Activated B cell treated with CpG ODN at 0.5 μM for 24 hours (primary cell): ENCODE data around the gene MEN1. TPM values are rescaled to one million over a fixed set of nuclear protein-coding genes. Genes with fewer than 3 reads are reported as not detected.
A peak's percentile ranks its signal among the peaks of the same experiment; 100 is the strongest.

Source experiments
- ATAC-seq: fragments of 200-7000 bp; cut with Tn5 transposase; one replicate; pipeline ENCODE4 v1.10.0; 2021; ENCODE audit warnings: low read depth, mild to moderate bottlenecking, moderate library complexity
- CTCF ChIA-PET: fragments of 350-600 bp; sonication (Branson Sonifier 250); formaldehyde crosslinking; loops from one replicate; lab custom pipeline; 2021; ENCODE audit warnings: antibody characterized with exemption; lab: Charles Lee
- POLR2A ChIA-PET: fragments of 350-600 bp; sonication (Branson Sonifier 250); formaldehyde crosslinking; loops from one replicate; lab custom pipeline; 2021; ENCODE audit warnings: antibody characterized with exemption; lab: Charles Lee
- DNase-seq: peaks from one replicate; pipeline ENCODE4 v3.0.0; 2022
- H3K27ac Mint-ChIP-seq: one replicate; pipeline ENCODE4 v1.8.0; 2020; ENCODE audit warnings: mixed read lengths
- H3K27me3 Mint-ChIP-seq: one replicate; pipeline ENCODE4 v1.8.0; 2021; ENCODE audit warnings: mixed read lengths
- H3K36me3 Mint-ChIP-seq: one replicate; pipeline ENCODE4 v1.8.0; 2021; ENCODE audit warnings: low read depth, mixed read lengths
- H3K4me1 Mint-ChIP-seq: one replicate; pipeline ENCODE4 v1.8.0; 2021; ENCODE audit warnings: mixed read lengths
- H3K4me3 Mint-ChIP-seq: one replicate; pipeline ENCODE4 v1.8.0; 2020; ENCODE audit warnings: mild to moderate bottlenecking, mixed read lengths
- H3K9me3 Mint-ChIP-seq: one replicate; pipeline ENCODE4 v1.8.0; 2020; ENCODE audit warnings: mixed read lengths
- intact Hi-C: fragments of 100-400 bp; cut with micrococcal nuclease; formaldehyde crosslinking; loops from one replicate; pipeline ENCODE4 v1.15.1; 2024
- total RNA-seq: library from RNA; stranded (reverse); gene quantifications from 2 replicates; pipeline ENCODE4 v1.2.3, GENCODE V29; 2022
- TF ChIP-seq, protein P1 (sequence below): fragments of 200-600 bp; IDR thresholded peaks from one replicate; pipeline ENCODE4 v1.8.0; 2022; ENCODE audit warnings: antibody characterized with exemption, mild to moderate bottlenecking

The MEN1 gene
- total RNA-seq, 1 donor from 2014 or later: 44.6 TPM

DNA sequence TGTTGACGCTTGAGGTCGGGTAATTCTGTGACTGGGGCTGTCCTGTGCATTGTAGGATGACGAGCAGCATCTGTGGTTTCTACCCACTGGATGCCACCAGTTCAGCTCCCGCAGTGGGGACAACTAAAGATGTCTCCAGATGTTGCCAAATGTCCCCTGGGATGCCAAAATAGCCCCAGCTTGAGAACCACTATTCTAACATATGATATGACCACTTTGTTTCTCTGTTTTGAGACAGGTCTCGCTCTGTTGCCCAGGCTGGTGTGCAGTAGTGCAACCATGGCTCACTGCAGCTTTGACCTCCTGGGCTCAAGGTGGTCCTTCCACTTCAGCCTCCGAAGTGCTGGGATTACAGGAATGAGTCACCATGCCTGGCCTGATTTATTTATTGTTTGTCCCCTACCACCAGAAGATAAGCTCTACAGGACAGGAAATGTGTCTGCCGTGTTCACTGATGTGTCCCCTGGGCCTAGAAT is 4.4 kb upstream of the MEN1 start:
- H3K27ac Mint-ChIP-seq: peak overlapping the region; percentile 69
- peaks cover 28% of the 10 kb centered on the region for H3K4me1 Mint-ChIP-seq
- H3K27me3 Mint-ChIP-seq: no peaks in the 10 kb centered on the region
- DNase-seq: no peak
- peak; percentile 43 for ATAC-seq
- H3K4me3 Mint-ChIP-seq: peak overlapping the region; percentile 24
- intact Hi-C loops: no loop called here
- POLR2A ChIA-PET: interaction anchor here (0.5 to 1.1 kb wide), 7 partner anchors 12 to 688 kb away, joined by 3 to 9 read pairs (median 4); partner anchors contain the start of genes MAP4K2 and SF1
- CTCF ChIA-PET: interaction anchor here (0.7 to 0.8 kb wide), 2 partner anchors 28 to 30 kb away, joined by 3 to 4 read pairs; partner anchors contain the start of gene CDC42BPG
- TF ChIP-seq, protein P1, sequence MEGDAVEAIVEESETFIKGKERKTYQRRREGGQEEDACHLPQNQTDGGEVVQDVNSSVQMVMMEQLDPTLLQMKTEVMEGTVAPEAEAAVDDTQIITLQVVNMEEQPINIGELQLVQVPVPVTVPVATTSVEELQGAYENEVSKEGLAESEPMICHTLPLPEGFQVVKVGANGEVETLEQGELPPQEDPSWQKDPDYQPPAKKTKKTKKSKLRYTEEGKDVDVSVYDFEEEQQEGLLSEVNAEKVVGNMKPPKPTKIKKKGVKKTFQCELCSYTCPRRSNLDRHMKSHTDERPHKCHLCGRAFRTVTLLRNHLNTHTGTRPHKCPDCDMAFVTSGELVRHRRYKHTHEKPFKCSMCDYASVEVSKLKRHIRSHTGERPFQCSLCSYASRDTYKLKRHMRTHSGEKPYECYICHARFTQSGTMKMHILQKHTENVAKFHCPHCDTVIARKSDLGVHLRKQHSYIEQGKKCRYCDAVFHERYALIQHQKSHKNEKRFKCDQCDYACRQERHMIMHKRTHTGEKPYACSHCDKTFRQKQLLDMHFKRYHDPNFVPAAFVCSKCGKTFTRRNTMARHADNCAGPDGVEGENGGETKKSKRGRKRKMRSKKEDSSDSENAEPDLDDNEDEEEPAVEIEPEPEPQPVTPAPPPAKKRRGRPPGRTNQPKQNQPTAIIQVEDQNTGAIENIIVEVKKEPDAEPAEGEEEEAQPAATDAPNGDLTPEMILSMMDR: no peak
- no peaks in the 10 kb centered on the region for H3K9me3 Mint-ChIP-seq
- H3K36me3 Mint-ChIP-seq: peaks cover 3% of the 10 kb centered on the region

- H3K27me3 Mint-ChIP-seq: no peaks in the 10 kb centered on the region
- ATAC-seq (no peak), DNase-seq (no peak)
- intact Hi-C loops: no loop called here
- H3K4me3 Mint-ChIP-seq: no peak overlapping the region
- H3K9me3 Mint-ChIP-seq: no peaks in the 10 kb centered on the region
- ChIA-PET CTCF (no interaction called here), POLR2A (interaction anchor here (0.6 to 0.9 kb wide), 5 partner anchors 32 to 395 kb away, joined by 3 to 5 read pairs (median 3); no protein-coding TSS in a partner anchor)
- H3K4me1 Mint-ChIP-seq: peaks cover 34% of the 10 kb centered on the region
- peaks cover 3% of the 10 kb centered on the region for H3K36me3 Mint-ChIP-seq
- H3K27ac Mint-ChIP-seq: no peak overlapping the region
- TF ChIP-seq, protein P1: no peak
These were observed 3.5 kb upstream of the MEN1 start for GRCh38 chr11:64813826-64814225.

DNA sequence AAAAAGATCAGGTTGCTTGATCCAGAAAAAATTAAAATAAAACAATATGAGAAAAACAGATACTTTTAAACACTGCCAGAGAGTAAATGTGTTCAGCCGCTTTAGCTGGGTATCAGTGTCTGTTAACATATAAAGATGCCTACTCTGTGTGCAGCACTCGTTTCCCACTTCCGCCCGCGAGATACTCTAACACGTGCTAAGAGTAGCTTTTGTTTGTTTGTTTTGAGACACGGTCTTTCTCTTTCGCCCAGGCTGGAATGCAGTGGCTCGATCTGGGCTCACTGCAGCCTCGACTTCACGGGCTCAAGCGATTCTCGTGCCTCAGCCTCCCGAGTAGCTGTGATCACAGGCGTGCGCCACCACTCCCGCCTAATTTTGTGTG is 531 bp upstream of the MEN1 start:
- CTCF ChIA-PET: interaction anchor here (1.0 to 1.8 kb wide), 3 partner anchors 23 to 204 kb away, joined by 3 to 5 read pairs (median 5); partner anchors contain the start of gene ARL2
- Mint-ChIP-seq H3K4me3 (peak overlapping the region; percentile 96), H3K9me3 (no peaks in the 10 kb centered on the region), H3K27me3 (no peaks in the 10 kb centered on the region), H3K27ac (peak overlapping the region; percentile 85), H3K36me3 (peaks cover 21% of the 10 kb centered on the region), H3K4me1 (peaks cover 38% of the 10 kb centered on the region)
- peak; percentile 28 for ATAC-seq
- POLR2A ChIA-PET: interaction anchor here (0.7 to 3.1 kb wide), 12 partner anchors 10 to 611 kb away, joined by 3 to 34 read pairs (median 5); partner anchors contain the start of genes POLA2, RASGRP2 and SF1
- TF ChIP-seq, protein P1: no peak
- DNase-seq: no peak
- intact Hi-C loops: loop anchor here (1.0 to 2.0 kb wide), 6 partner anchors 9 to 113 kb away; partner anchors contain the start of genes CDC42BPG, EHD1, PPP2R5B and RASGRP2

GRCh38 chr11:64809781-64810241 is 540 bp downstream of the MEN1 start:
- peak; percentile 15 for ATAC-seq
- ChIA-PET POLR2A (interaction anchor here (0.6 to 3.1 kb wide), 10 partner anchors 9 to 1311 kb away, joined by 3 to 34 read pairs (median 6); partner anchors contain the start of genes BATF2 and SF1), CTCF (interaction anchor here (1.8 kb wide), 2 partner anchors 38 to 84 kb away, joined by 3 to 5 read pairs; no protein-coding TSS in a partner anchor)
- H3K9me3 Mint-ChIP-seq: no peaks in the 10 kb centered on the region
- H3K36me3 Mint-ChIP-seq: peaks cover 28% of the 10 kb centered on the region
- peak overlapping the region; percentile 96 for H3K4me3 Mint-ChIP-seq
- TF ChIP-seq, protein P1: no peak
- peak overlapping the region; percentile 85 for H3K27ac Mint-ChIP-seq
- peak; percentile 22 for DNase-seq
- intact Hi-C loops: loop anchor here (1.0 to 2.0 kb wide), 6 partner anchors 8 to 114 kb away; partner anchors contain the start of genes CDC42BPG, EHD1, PPP2R5B and RASGRP2
- no peaks in the 10 kb centered on the region for H3K27me3 Mint-ChIP-seq
- H3K4me1 Mint-ChIP-seq: peaks cover 32% of the 10 kb centered on the region

GRCh38 chr11:64805481-64805880 is 4.9 kb downstream of the MEN1 start:
- no peaks in the 10 kb centered on the region for H3K27me3 Mint-ChIP-seq

More at GRCh38 chr11:64805481-64805880, 4.9 kb downstream of the MEN1 start:
- H3K27ac Mint-ChIP-seq: no peak overlapping the region
- ATAC-seq (no peak), DNase-seq (no peak)
- H3K36me3 Mint-ChIP-seq: peaks cover 34% of the 10 kb centered on the region
- H3K9me3 Mint-ChIP-seq: no peaks in the 10 kb centered on the region
- intact Hi-C loops: no loop called here
- TF ChIP-seq, protein P1: no peak
- POLR2A ChIA-PET: no interaction called here
- CTCF ChIA-PET: no interaction called here
- no peak overlapping the region for H3K4me3 Mint-ChIP-seq
- peaks cover 46% of the 10 kb centered on the region for H3K4me1 Mint-ChIP-seq
